Cardiac fibroblast (primary cell): ENCODE results near the gene ARHGEF2.

Experiments used
- DNase-seq, 2 donors: peaks; one replicate each; pipeline versions ENCODE4 v3.0.0 to v3.0.0-alpha.2; 2010; ENCODE audit warnings: low read depth in 2 of 2
- H3K4me3 ChIP-seq, 2 donors: replicated peaks in 1 of 2; 1 replicate in 1 of 2; 2 replicates in 1 of 2; pipeline ENCODE4 v1.5.1; 2011; ENCODE audit warnings: low read depth in 2 of 2, low read length in 2 of 2, mild to moderate bottlenecking in 2 of 2, moderate library complexity in 1 of 2
- CTCF ChIP-seq: IDR thresholded peaks from one replicate; pipeline ENCODE4 v1.5.1; 2011; ENCODE audit warnings: low read depth, mild to moderate bottlenecking, low read length, inconsistent platforms

The ARHGEF2 gene

DNA sequence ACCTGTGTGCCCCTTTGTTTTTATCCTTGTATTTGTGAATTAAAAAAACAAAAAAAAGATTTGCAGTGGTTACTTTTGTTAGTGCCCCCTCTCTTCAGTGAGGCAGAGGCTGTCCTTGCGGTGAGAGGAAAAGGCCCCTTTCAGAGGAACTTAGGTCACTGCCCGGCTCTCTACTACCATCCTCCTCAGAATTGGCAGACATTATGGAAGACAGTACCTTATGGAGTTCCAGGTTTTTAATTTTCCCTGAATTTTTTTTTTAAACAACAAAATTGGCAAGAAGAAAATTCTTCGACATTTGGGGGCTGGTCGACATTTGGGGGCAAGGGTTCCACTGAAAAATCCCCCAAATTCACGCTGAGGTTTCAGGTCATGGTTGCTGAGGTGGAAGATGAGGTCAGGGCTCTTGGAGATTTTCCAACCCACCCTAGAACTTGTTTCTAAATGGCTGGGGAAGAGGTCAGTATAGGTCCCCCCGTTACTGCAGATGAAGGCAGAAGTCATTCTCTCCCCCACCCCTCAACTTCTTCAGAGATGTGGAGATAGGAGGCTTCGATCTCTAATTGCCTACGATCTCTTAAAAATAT is 31.6 kb downstream of the ARHGEF2 start:
- no peak for TF ChIP-seq CTCF

DNA sequence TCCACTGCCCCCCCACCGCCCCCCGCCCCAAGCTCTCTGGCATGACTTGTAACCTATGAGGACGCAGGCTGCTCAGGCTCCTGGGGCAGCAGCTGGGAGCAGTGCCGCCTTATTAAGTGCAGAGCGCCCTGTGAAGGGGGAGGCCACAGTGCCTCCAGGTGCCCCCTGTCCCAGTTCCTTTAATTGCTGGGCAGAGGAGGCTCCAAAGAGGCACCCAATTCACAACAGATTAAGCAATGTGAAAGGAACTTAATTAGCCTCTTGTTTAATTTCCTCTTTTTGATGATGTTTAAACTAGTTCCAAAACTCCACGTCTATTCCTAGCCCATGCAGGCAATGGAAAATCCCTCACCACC is 33.9 kb downstream of the ARHGEF2 start:
- no peak overlapping the region for H3K4me3 ChIP-seq
- TF ChIP-seq CTCF: no peak
- no peak for DNase-seq

More for the DNA sequence above, 31.6 kb downstream of the ARHGEF2 start:
- no peak overlapping the region for H3K4me3 ChIP-seq
- no peak for DNase-seq

DNA sequence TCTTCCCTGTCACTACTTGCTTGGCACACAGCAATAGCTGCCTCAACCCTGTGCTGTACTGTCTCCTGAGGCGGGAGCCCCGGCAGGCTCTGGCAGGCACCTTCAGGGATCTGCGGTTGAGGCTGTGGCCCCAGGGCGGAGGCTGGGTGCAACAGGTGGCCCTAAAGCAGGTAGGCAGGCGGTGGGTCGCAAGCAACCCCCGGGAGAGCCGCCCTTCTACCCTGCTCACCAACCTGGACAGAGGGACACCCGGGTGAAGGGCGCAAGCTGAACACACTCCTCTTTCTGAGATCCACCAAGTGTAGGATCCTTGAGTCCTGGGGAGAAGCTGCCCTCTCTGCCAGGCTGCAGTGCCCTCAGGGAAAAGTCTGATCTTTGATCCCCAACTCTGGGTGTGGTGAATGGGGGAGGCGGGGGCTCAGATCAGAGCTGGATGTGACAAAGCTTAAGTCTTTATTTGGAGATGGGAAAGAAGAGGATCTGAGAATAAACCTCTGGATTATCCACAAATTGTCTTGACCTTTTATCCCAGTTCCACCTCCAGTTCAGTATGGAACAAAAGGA is 35.7 kb downstream of the ARHGEF2 start:
- no peak for DNase-seq
- H3K4me3 ChIP-seq: no peak overlapping the region
- TF ChIP-seq CTCF: no peak

DNA sequence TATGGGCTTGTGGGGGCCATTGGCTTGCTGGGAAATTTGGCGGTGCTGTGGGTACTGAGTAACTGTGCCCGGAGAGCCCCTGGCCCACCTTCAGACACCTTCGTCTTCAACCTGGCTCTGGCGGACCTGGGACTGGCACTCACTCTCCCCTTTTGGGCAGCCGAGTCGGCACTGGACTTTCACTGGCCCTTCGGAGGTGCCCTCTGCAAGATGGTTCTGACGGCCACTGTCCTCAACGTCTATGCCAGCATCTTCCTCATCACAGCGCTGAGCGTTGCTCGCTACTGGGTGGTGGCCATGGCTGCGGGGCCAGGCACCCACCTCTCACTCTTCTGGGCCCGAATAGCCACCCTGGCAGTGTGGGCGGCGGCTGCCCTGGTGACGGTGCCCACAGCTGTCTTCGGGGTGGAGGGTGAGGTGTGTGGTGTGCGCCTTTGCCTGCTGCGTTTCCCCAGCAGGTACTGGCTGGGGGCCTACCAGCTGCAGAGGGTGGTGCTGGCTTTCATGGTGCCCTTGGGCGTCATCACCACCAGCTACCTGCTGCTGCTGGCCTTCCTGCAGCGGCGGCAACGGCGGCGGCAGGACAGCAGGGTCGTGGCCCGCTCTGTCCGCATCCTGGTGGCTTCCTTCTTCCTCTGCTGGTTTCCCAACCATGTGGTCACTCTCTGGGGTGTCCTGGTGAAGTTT is 36.4 kb downstream of the ARHGEF2 start:
- TF ChIP-seq CTCF: no peak
- no peak overlapping the region for H3K4me3 ChIP-seq
- DNase-seq: no peak

DNA sequence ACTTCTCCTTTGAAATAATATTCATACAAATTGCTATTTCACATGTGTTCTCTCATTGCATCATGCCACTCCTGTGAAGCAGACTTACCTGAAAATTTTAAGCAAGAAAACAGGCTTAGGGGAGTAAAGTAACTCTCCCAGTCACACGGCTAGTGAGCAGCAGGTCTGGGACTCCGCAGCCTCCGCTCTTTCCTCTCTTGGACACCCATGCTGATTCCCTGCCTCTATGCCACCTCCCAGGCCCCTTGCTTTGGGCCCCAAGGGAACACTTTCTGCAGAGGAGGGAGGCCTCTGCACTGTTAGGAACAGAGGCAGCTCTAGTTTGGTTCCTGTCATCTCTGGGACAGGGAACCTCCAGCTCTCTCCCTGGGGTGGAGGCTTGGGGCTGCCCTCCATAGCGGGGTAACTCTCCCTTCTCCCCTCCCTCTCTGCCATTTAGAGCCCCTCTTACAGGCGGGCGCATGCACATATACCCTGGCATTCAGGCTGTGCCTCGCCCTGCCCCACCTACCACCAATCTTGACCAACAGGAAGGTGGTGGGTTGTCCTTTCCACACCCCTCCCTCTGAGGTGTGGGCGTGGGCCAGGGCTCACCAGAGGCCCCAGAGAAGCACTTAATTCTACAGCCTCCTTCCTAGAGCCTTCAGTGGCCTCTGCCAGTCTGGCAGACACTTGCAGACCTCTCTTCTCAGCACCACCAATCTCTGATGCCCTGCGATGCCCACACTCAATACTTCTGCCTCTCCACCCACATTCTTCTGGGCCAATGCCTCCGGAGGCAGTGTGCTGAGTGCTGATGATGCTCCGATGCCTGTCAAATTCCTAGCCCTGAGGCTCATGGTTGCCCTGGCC is 37.1 kb downstream of the ARHGEF2 start, which contains the start of gene RXFP4:
Gene RXFP4 (plus strand): TSS at position 646 of the 852 bp plus-strand sequence. CDS start 72 bp downstream, at position 718.
- TF ChIP-seq CTCF: no peak
- no peak within 1 kb of the TSS for H3K4me3 ChIP-seq
- DNase-seq: peak; percentile 15

DNA sequence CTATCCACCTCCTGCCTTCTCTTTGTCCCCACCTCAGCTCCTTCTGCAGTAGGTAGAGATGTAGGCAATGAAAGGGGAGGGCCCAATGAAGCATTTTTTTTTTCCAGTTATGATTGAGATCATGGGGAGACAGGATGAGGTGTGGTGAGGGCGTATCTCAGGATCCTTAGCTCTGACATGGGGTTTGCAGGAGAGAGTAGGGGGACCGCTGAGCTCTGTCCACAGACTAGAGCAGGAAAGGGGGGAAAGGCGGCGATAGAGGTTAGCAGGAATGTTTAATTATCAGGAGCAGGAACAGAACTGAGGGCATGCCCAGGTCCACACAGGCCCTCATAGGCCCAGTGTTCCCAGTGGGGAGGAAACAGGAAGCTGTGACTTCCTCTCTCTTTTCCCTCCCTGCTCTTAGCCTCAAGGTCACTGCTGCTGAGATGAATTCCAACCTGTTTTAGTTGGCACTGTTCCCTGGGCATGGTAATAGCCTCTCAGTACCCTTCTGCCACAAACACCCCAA is 37.8 kb downstream of the ARHGEF2 start:
- peak; percentile 64 to 72 for DNase-seq
- no peak overlapping the region for H3K4me3 ChIP-seq
- TF ChIP-seq CTCF: no peak
